NT2/D1 (cell line): Measurements from ENCODE around the gene POLR2J3.
"Not testable (repeated sequence)": the region's sequence is repeated elsewhere in the genome, so short reads cannot be mapped to it uniquely, and the experiment has no call there.

Experiments used
- DNase-seq: peaks from one replicate; pipeline ENCODE4 v3.0.0-alpha.2; 2011; ENCODE audit warnings: low read depth, low spot score
- H3K27me3 ChIP-seq: 2 replicates; pipeline ENCODE4 v1.6.0; 2011; ENCODE audit warnings: mild to moderate bottlenecking; ENCODE audit not compliant: insufficient read length, insufficient read depth
- H3K36me3 ChIP-seq: 2 replicates; pipeline ENCODE4 v1.6.1; 2011; ENCODE audit warnings: mild to moderate bottlenecking, low read length, mixed read lengths; ENCODE audit not compliant: insufficient read depth, insufficient read length
- H3K4me1 ChIP-seq: 2 replicates; pipeline ENCODE4 v1.5.1; 2011; ENCODE audit not compliant: insufficient read depth, insufficient read length
- H3K4me3 ChIP-seq: 2 replicates; pipeline ENCODE4 v1.5.1; 2011; ENCODE audit warnings: low read depth; ENCODE audit not compliant: insufficient read length
- H3K9ac ChIP-seq: 2 replicates; pipeline ENCODE4 v1.6.0; 2011; ENCODE audit warnings: low read depth; ENCODE audit not compliant: insufficient read length
- H3K9me3 ChIP-seq: 2 replicates; pipeline ENCODE4 v1.5.1; 2011; ENCODE audit warnings: mild to moderate bottlenecking, low read length; ENCODE audit not compliant: insufficient read depth

Gene POLR2J3

GRCh38 chr7:102572261-102573239, at the start of gene POLR2J3:
POLR2J3 (minus strand) TSS chr7:102572583; CDS start chr7:102572521, 62 bp downstream.
- not testable (repeated sequence) for H3K4me1 ChIP-seq, H3K9me3 ChIP-seq, H3K36me3 ChIP-seq, H3K27me3 ChIP-seq
- H3K9ac ChIP-seq = peak within 1 kb of the TSS; percentile 72
- peak within 1 kb of the TSS; percentile 62 for H3K4me3 ChIP-seq
- peak; percentile 81 for DNase-seq

GRCh38 chr7:102618122-102618521, 45.7 kb upstream of the POLR2J3 start:
- not testable (repeated sequence) for H3K9ac ChIP-seq, H3K27me3 ChIP-seq, H3K36me3 ChIP-seq, H3K4me3 ChIP-seq, DNase-seq, H3K4me1 ChIP-seq, H3K9me3 ChIP-seq

GRCh38 chr7:102616507-102617125, 44.2 kb upstream of the POLR2J3 start, which contains the start of gene RASA4:
RASA4 (minus strand) TSS chr7:102616756; CDS start chr7:102616689, 67 bp downstream.
- H3K4me1 ChIP-seq, H3K4me3 ChIP-seq, H3K9me3 ChIP-seq, H3K36me3 ChIP-seq, H3K9ac ChIP-seq, DNase-seq, H3K27me3 ChIP-seq: not testable (repeated sequence)

- H3K4me1 ChIP-seq, DNase-seq: not testable (repeated sequence)
Measured at GRCh38 chr7:102615930-102616329, 43.5 kb upstream of the POLR2J3 start.

GRCh38 chr7:102614873-102615272, 42.5 kb upstream of the POLR2J3 start:
- not testable (repeated sequence) for H3K9ac ChIP-seq, H3K36me3 ChIP-seq, H3K4me1 ChIP-seq, H3K27me3 ChIP-seq, H3K9me3 ChIP-seq, H3K4me3 ChIP-seq, DNase-seq

More at GRCh38 chr7:102615930-102616329, 43.5 kb upstream of the POLR2J3 start:
- H3K36me3 ChIP-seq, H3K9me3 ChIP-seq, H3K4me3 ChIP-seq, H3K9ac ChIP-seq, H3K27me3 ChIP-seq: not testable (repeated sequence)

DNA sequence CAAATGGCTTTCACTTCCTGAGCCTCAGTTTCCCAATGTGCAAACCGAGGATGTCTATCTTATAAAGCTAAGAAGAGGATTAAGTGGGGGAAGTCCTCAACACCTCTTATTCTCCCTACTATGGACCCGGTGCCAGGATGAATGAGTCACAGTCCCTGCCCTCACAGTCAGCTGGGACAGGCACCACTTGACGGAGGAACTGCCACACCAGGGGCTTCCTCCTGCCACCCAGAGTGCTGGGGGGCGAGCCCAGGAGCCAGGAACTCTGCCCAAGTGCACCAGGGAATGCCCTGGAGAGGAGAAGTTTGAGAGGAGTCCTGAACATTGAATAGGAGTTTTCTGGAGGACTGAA, 41.9 kb upstream of the POLR2J3 start:
- DNase-seq, H3K9ac ChIP-seq, H3K4me1 ChIP-seq, H3K36me3 ChIP-seq, H3K27me3 ChIP-seq, H3K9me3 ChIP-seq, H3K4me3 ChIP-seq: not testable (repeated sequence)

DNA sequence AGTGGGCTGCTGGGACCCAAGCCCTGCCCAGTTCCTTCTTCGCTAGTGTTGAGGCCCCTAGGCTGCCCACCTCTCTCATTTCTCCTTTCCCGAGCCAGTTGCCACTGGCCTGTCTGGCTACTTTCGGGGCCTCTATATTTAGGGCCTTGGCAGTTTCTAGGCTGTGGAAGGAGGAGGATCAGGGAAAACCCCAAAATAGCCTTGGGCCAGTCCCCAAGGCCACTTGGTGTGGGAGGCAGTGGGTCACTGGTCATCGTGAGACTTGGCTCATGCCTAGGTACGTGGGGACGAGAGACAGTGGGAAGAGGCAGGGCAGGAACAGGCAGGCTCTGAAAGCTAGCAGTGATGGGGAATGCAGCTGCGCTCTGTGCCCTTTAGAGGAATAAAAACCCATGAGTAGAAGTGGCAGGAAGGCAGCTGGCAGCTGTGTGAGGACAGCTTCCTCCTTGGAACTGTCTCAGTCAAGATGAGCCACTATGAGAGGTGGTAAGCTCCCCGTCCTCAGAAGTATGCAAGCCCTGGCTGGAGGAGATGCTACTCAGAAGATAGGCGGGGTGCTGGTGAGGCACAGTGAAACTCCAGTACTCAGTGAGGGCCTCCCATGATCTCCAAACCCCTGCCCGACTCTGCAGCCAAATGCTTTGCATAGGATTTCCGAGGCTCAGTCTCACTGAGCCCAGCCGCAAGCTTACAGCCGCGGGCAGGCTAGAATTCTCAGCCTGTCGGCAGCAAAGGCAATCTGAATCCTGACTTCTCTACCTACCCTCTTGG, 41.4 kb upstream of the POLR2J3 start:
- H3K9me3 ChIP-seq, H3K4me1 ChIP-seq, H3K36me3 ChIP-seq, H3K4me3 ChIP-seq, H3K27me3 ChIP-seq, H3K9ac ChIP-seq, DNase-seq: not testable (repeated sequence)

DNA sequence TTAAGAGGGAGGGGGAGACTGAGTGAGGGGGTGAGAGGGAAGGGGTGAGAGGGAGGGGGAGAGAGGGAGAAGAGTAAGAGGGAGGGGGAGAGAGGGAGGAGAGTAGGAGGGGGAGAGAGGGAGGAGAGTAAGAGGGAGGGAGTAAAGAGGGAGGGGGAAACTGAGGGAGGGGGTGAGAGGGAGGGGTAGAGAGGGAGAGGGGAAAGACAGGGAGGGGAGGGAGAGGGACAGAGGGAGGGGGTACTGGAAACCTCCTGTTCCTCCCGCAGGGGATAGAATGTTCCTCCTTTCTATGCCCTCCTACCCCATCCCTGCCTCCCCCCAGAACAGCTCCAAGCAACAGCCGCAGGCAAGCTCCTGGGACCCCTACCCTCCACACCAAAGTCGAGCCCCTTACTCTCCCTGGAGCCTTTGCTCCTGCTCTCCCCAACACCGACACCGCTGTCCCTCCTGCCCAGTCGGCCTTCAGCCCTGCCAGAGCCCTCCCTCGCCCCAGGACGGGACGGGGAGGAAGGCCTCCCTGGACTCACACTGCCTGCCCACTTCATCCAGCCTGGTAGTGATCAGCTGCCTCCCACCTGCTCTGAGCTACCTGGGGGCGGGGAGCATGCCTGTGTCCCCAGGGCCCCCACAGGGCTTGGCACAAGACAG, 39.4 kb upstream of the POLR2J3 start:
- DNase-seq, H3K36me3 ChIP-seq, H3K9ac ChIP-seq, H3K9me3 ChIP-seq, H3K27me3 ChIP-seq, H3K4me1 ChIP-seq, H3K4me3 ChIP-seq: not testable (repeated sequence)

GRCh38 chr7:102611013-102611674, 38.8 kb upstream of the POLR2J3 start:
- H3K4me1 ChIP-seq, H3K9me3 ChIP-seq: not testable (repeated sequence)

GRCh38 chr7:102610441-102610840, 38.1 kb upstream of the POLR2J3 start:
- H3K27me3 ChIP-seq, H3K36me3 ChIP-seq, H3K9me3 ChIP-seq, H3K4me3 ChIP-seq, H3K4me1 ChIP-seq, H3K9ac ChIP-seq, DNase-seq: not testable (repeated sequence)

More at GRCh38 chr7:102611013-102611674, 38.8 kb upstream of the POLR2J3 start:
- H3K4me3 ChIP-seq, H3K36me3 ChIP-seq, H3K27me3 ChIP-seq, DNase-seq, H3K9ac ChIP-seq: not testable (repeated sequence)

DNA sequence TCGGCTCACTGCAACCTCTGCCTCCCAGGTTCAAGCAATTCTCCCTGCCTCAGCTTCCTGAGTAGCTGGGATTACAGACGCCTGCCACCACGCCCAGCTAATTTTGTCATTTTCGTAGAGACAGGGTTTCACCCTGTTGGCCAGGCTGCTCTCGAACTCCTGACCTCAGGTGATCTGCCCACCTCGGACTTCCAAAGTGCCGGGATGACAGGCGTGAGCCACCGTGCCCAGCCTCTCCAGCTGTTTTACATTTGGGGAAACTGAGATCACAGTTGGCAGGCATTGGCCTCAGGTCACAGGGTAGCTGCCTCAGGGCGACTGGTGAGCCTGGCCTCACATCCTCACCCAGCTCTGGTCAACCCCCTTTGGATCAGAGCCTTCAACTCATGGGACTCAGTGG, 37.4 kb upstream of the POLR2J3 start:
- H3K4me1 ChIP-seq = not testable (repeated sequence)

More for the DNA sequence above, 37.4 kb upstream of the POLR2J3 start:
- not testable (repeated sequence) for H3K36me3 ChIP-seq, H3K9ac ChIP-seq, H3K27me3 ChIP-seq, H3K4me3 ChIP-seq, H3K9me3 ChIP-seq, DNase-seq
